ENCODE measurements around the gene SLC22A23.

SLC22A23 gene

DNA sequence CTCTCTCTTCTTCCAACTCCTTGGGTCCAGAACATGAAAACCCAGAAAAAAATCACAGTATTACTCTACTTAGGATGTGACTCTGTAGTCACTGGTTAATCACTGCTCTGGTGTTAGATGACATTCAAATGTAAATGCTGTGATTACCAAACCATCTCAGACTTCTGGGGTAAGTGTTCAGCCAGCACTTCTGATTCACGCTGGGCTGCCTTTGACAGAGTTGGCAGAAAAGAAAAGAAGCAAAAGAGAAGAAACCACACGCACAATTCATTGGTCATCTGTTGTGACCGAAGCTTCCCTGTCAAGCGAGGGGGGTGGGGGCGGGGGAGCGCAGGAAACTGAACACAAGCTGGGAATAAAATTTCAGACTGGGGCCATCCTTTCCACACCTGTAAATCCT, 115.4 kb downstream of the SLC22A23 start:
- H3K36me3 ChIP-seq (ENCODE audit: insufficient read depth, low read length) = no peaks in the 10 kb centered on the region
- no peak overlapping the region for H2AFZ ChIP-seq (ENCODE audit: low read depth, low read length)
- no peaks in the 10 kb centered on the region for H3K9me3 ChIP-seq (ENCODE audit: low read length)
- no peak overlapping the region for H3K4me3 ChIP-seq (ENCODE audit: low read length)
- H3K27me3 ChIP-seq (ENCODE audit: insufficient read depth, low read length) = no peaks in the 10 kb centered on the region
- peaks cover 77% of the 10 kb centered on the region for H3K4me1 ChIP-seq (ENCODE audit: insufficient read depth, low read length)

DNA sequence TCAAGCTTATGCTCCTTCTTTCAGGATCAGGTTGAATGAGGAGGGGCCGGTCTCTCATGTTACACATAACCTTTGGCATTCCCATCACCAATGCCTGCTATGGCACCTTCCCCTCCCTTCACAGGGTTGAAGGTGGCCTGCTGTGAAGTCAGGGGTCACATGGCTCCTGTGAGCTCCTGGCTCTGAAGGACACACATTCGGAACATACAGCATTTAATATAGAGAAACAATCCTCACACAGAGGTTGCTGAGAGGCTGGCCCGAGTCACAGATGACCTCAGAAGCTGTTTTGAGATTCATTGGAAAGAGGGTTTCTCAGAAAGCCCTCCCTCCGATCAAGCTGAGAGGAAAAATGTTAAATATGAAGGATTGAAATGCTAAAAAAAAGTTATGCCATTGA, 116.0 kb downstream of the SLC22A23 start:
- H3K36me3 ChIP-seq (ENCODE audit: insufficient read depth, low read length) = no peaks in the 10 kb centered on the region
- H3K4me3 ChIP-seq (ENCODE audit: low read length) = no peak overlapping the region
- peaks cover 75% of the 10 kb centered on the region for H3K4me1 ChIP-seq (ENCODE audit: insufficient read depth, low read length)
- no peak overlapping the region for H2AFZ ChIP-seq (ENCODE audit: low read depth, low read length)
- H3K9me3 ChIP-seq (ENCODE audit: low read length) = no peaks in the 10 kb centered on the region
- H3K27me3 ChIP-seq (ENCODE audit: insufficient read depth, low read length) = no peaks in the 10 kb centered on the region

GRCh38 chr6:3340358-3340802, 116.5 kb downstream of the SLC22A23 start:
- Histone ChIP-seq H3K4me1 (ENCODE audit: insufficient read depth, low read length) (peaks cover 73% of the 10 kb centered on the region), H2AFZ (ENCODE audit: low read depth, low read length) (no peak overlapping the region), H3K27me3 (ENCODE audit: insufficient read depth, low read length) (no peaks in the 10 kb centered on the region), H3K4me3 (ENCODE audit: low read length) (no peak overlapping the region), H3K9me3 (ENCODE audit: low read length) (no peaks in the 10 kb centered on the region), H3K36me3 (ENCODE audit: insufficient read depth, low read length) (no peaks in the 10 kb centered on the region)

DNA sequence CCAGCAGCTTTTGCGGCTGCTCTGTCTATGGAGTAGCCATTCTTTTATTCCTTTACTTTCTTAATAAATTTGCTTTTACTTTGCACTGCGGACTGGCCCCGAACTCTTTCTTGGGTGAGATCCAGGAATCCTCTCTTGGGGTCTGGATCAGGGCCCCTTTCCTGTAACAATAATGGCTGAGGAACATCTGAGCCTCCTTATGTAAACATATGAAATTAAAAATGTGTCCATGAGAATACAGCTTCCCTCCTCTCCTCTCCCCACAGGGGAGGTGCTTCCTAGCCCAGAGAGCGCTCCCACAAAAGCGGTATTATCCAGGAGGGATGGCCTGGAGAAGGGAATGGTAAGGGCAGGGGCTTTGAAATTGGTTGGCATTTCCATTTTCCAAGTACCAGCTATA, 117.0 kb downstream of the SLC22A23 start:
- Histone ChIP-seq H3K9me3 (ENCODE audit: low read length) (no peaks in the 10 kb centered on the region), H2AFZ (ENCODE audit: low read depth, low read length) (no peak overlapping the region), H3K36me3 (ENCODE audit: insufficient read depth, low read length) (no peaks in the 10 kb centered on the region), H3K27me3 (ENCODE audit: insufficient read depth, low read length) (no peaks in the 10 kb centered on the region), H3K4me3 (ENCODE audit: low read length) (no peak overlapping the region), H3K4me1 (ENCODE audit: insufficient read depth, low read length) (peaks cover 76% of the 10 kb centered on the region)

DNA sequence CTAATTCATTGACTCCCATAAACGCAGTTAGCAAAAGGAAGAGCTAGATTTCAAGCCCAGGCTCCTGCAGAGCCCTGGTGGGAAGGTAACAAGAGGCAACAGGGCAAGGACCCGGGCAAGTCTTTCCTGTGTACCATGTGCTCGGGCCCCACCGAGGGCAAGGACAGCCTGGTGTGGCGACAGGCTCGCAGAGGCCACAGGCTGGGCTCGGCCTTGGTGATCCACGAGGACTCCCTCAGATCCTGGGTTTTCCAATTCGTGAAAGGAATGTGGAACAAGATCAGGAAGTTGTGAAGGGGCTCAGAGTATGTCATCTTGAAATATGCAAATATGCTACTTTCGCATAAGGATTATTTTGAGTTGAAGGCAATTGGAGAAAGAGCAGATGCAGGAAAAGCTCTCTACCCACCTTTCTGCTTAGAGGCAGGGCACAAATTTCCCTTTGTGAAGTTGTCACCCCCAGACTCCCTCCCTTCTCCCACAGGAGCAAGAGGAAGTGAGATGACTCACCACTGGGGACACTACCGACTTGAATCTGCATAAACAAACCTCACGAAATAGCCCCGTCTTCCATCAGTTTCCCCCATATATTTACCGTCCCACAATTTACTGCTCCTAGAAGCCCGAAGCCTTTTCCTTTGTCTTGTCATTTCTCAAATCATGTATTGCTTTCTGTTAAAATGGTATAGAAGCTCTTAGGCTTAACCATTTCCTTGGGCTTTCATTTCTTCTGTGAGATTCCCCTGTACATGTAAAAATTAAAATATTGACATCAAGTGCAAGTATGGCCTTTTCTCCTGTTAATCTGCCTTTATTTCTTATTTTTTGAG, 119.1 kb downstream of the SLC22A23 start:
- H3K27me3 ChIP-seq (ENCODE audit: insufficient read depth, low read length) = no peaks in the 10 kb centered on the region
- no peaks in the 10 kb centered on the region for H3K36me3 ChIP-seq (ENCODE audit: insufficient read depth, low read length)
- H3K4me3 ChIP-seq (ENCODE audit: low read length) = no peak overlapping the region
- H2AFZ ChIP-seq (ENCODE audit: low read depth, low read length) = no peak overlapping the region
- no peaks in the 10 kb centered on the region for H3K9me3 ChIP-seq (ENCODE audit: low read length)
- H3K4me1 ChIP-seq (ENCODE audit: insufficient read depth, low read length) = peaks cover 67% of the 10 kb centered on the region

GRCh38 chr6:3336859-3337515, 119.9 kb downstream of the SLC22A23 start:
- Histone ChIP-seq H3K27me3 (ENCODE audit: insufficient read depth, low read length) (no peaks in the 10 kb centered on the region), H2AFZ (ENCODE audit: low read depth, low read length) (no peak overlapping the region), H3K9me3 (ENCODE audit: low read length) (no peaks in the 10 kb centered on the region), H3K36me3 (ENCODE audit: insufficient read depth, low read length) (no peaks in the 10 kb centered on the region), H3K4me3 (ENCODE audit: low read length) (no peak overlapping the region), H3K4me1 (ENCODE audit: insufficient read depth, low read length) (peaks cover 61% of the 10 kb centered on the region)

GRCh38 chr6:3336066-3336786, 120.6 kb downstream of the SLC22A23 start:
- no peak overlapping the region for H3K4me3 ChIP-seq (ENCODE audit: low read length)
- H3K36me3 ChIP-seq (ENCODE audit: insufficient read depth, low read length) = no peaks in the 10 kb centered on the region
- H3K4me1 ChIP-seq (ENCODE audit: insufficient read depth, low read length) = peaks cover 58% of the 10 kb centered on the region
- no peaks in the 10 kb centered on the region for H3K9me3 ChIP-seq (ENCODE audit: low read length)
- no peaks in the 10 kb centered on the region for H3K27me3 ChIP-seq (ENCODE audit: insufficient read depth, low read length)
- no peak overlapping the region for H2AFZ ChIP-seq (ENCODE audit: low read depth, low read length)

DNA sequence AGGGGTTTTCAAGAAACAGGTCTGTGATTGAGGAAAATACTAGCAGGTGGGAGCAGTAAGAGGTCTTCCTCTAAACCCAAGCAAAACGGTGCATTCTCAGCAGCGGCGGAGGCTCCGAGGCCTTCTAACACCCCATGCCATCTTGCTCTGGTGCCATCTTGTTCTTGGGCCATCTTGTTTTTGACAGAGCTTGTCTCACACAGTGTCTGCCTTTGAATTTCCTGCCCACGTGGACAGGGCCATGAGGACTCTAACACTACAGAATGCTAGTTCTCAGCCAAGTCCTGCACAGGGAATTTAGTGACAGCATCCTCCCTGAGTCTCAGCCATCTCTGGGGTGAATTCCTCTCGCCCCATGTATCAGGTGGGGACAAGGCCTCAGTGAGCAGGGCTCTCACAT, 121.7 kb downstream of the SLC22A23 start:
- H3K36me3 ChIP-seq (ENCODE audit: insufficient read depth, low read length) = no peaks in the 10 kb centered on the region
- H3K4me1 ChIP-seq (ENCODE audit: insufficient read depth, low read length) = peaks cover 48% of the 10 kb centered on the region
- no peaks in the 10 kb centered on the region for H3K9me3 ChIP-seq (ENCODE audit: low read length)
- no peaks in the 10 kb centered on the region for H3K27me3 ChIP-seq (ENCODE audit: insufficient read depth, low read length)
- H2AFZ ChIP-seq (ENCODE audit: low read depth, low read length) = no peak overlapping the region
- no peak overlapping the region for H3K4me3 ChIP-seq (ENCODE audit: low read length)

DNA sequence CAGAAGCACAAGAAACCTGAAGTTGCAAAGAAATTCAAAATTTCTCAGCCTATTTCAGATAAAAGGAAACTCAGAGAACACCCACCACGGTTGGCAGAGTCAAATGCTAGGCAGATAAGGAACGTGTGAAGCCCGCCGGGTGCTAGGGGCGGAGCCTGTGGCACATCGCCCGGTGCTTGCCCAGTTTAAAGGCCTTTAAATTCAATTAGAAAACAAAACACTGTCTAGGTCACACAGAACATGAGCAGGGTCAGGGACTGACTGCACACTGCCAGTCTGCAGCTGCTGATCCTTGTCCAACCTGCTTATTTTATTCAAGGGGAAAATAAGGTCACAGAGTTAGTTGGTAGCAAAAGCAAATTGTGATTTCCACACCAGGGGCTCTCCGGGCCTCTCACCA, 122.3 kb downstream of the SLC22A23 start:
- Histone ChIP-seq H2AFZ (ENCODE audit: low read depth, low read length) (no peak overlapping the region), H3K4me1 (ENCODE audit: insufficient read depth, low read length) (peaks cover 45% of the 10 kb centered on the region), H3K36me3 (ENCODE audit: insufficient read depth, low read length) (no peaks in the 10 kb centered on the region), H3K9me3 (ENCODE audit: low read length) (no peaks in the 10 kb centered on the region), H3K27me3 (ENCODE audit: insufficient read depth, low read length) (no peaks in the 10 kb centered on the region), H3K4me3 (ENCODE audit: low read length) (no peak overlapping the region)

DNA sequence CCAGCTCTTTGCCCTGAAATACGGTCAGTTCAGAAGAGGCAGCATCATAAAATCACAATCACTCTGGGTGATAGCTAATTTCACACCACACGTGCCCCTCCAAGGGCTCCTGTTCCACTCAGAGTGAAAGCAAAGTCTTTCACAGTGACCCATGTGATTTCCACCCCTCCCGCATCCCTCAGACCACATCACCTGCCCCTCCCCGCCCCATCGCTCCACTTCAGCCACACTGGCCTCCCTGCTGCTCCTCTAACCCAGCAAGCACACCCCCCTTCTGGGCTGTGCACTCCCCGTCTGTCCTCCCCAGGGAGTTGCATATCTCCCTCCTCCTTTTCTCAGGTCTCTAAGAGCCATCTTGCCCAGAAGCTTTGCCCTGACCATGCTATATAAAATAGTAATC, 123.6 kb downstream of the SLC22A23 start:
- Histone ChIP-seq H2AFZ (ENCODE audit: low read depth, low read length) (no peak overlapping the region), H3K36me3 (ENCODE audit: insufficient read depth, low read length) (no peaks in the 10 kb centered on the region), H3K4me3 (ENCODE audit: low read length) (no peak overlapping the region), H3K9me3 (ENCODE audit: low read length) (no peaks in the 10 kb centered on the region), H3K4me1 (ENCODE audit: insufficient read depth, low read length) (peaks cover 47% of the 10 kb centered on the region), H3K27me3 (ENCODE audit: insufficient read depth, low read length) (no peaks in the 10 kb centered on the region)

- no peak overlapping the region for H3K4me3 ChIP-seq (ENCODE audit: low read length)
- H3K9me3 ChIP-seq (ENCODE audit: low read length) = no peaks in the 10 kb centered on the region
- no peaks in the 10 kb centered on the region for H3K27me3 ChIP-seq (ENCODE audit: insufficient read depth, low read length)
- peaks cover 42% of the 10 kb centered on the region for H3K4me1 ChIP-seq (ENCODE audit: insufficient read depth, low read length)
- no peaks in the 10 kb centered on the region for H3K36me3 ChIP-seq (ENCODE audit: insufficient read depth, low read length)
- no peak overlapping the region for H2AFZ ChIP-seq (ENCODE audit: low read depth, low read length)
Measured at GRCh38 chr6:3331971-3332370, 124.9 kb downstream of the SLC22A23 start.

GRCh38 chr6:3331494-3331893, 125.4 kb downstream of the SLC22A23 start:
- Histone ChIP-seq H3K27me3 (ENCODE audit: insufficient read depth, low read length) (no peaks in the 10 kb centered on the region), H3K36me3 (ENCODE audit: insufficient read depth, low read length) (no peaks in the 10 kb centered on the region), H3K4me1 (ENCODE audit: insufficient read depth, low read length) (peaks cover 44% of the 10 kb centered on the region), H2AFZ (ENCODE audit: low read depth, low read length) (no peak overlapping the region), H3K4me3 (ENCODE audit: low read length) (no peak overlapping the region), H3K9me3 (ENCODE audit: low read length) (no peaks in the 10 kb centered on the region)

GRCh38 chr6:3330199-3330598, 126.7 kb downstream of the SLC22A23 start:
- Histone ChIP-seq H3K4me1 (ENCODE audit: insufficient read depth, low read length) (peaks cover 53% of the 10 kb centered on the region), H2AFZ (ENCODE audit: low read depth, low read length) (no peak overlapping the region), H3K4me3 (ENCODE audit: low read length) (no peak overlapping the region), H3K36me3 (ENCODE audit: insufficient read depth, low read length) (no peaks in the 10 kb centered on the region), H3K9me3 (ENCODE audit: low read length) (no peaks in the 10 kb centered on the region), H3K27me3 (ENCODE audit: insufficient read depth, low read length) (no peaks in the 10 kb centered on the region)
